CD4-positive, alpha-beta T cell (primary cell): ENCODE measurements around the gene GDPD5. TPM values are rescaled to one million over a fixed set of nuclear protein-coding genes. Genes with fewer than 3 reads are reported as not detected.
"Not testable (repeated sequence)": the region's sequence is repeated elsewhere in the genome, so short reads cannot be mapped to it uniquely, and the experiment has no call there.

Experiments used
- ATAC-seq: fragments of 200-7000 bp; cut with Tn5 transposase; one replicate; pipeline ENCODE4 v1.10.0; 2022; ENCODE audit warnings: mild to moderate bottlenecking; ENCODE audit not compliant: poor library complexity
- CTCF ChIA-PET: fragments of 350-600 bp; sonication (Branson Sonifier 250); formaldehyde crosslinking; loops from one replicate; lab custom pipeline; 2021; ENCODE audit warnings: antibody characterized with exemption, inconsistent platforms; lab: Charles Lee
- POLR2A ChIA-PET: fragments of 350-600 bp; sonication (Branson Sonifier 250); formaldehyde crosslinking; loops from one replicate; lab custom pipeline; 2021; ENCODE audit warnings: antibody characterized with exemption, inconsistent platforms; lab: Charles Lee
- DNase-seq, 14 experiments: peaks; one replicate each; pipeline ENCODE4 v3.0.0-alpha.2; 2013 to 2020; ENCODE audit warnings: mixed read lengths in 2 of 14
- H3K27ac ChIP-seq, 2 donors: one replicate each; pipeline versions ENCODE4 v1.5.1 to v1.7.0; 2013; ENCODE audit warnings: low read length in 2 of 2, low read depth in 1 of 2, mild to moderate bottlenecking in 1 of 2
- H3K27me3 ChIP-seq, 2 experiments: 1 replicate in 1 of 2; 2 replicates in 1 of 2; pipeline versions ENCODE4 v1.6.1 to v1.7.0; 2013; ENCODE audit warnings: low read length in 2 of 2, control low read depth in 1 of 2, mild to moderate bottlenecking in 1 of 2, moderate library complexity in 1 of 2; ENCODE audit not compliant: insufficient read depth in 2 of 2, control insufficient read depth in 1 of 2
- H3K36me3 ChIP-seq: one replicate; pipeline ENCODE4 v1.6.1; 2013; ENCODE audit warnings: low read length, control low read depth; ENCODE audit not compliant: insufficient read depth
- H3K4me1 ChIP-seq: one replicate; pipeline ENCODE4 v1.6.1; 2013; ENCODE audit warnings: low read length, control low read depth; ENCODE audit not compliant: insufficient read depth
- H3K4me3 ChIP-seq: one replicate; pipeline ENCODE4 v1.5.1; 2013; ENCODE audit warnings: mild to moderate bottlenecking, low read length, moderate library complexity
- H3K9me3 ChIP-seq, 2 experiments: 1 replicate in 1 of 2; 2 replicates in 1 of 2; pipeline versions ENCODE4 v1.6.1 to v1.7.0; 2013; ENCODE audit warnings: low read length in 2 of 2, mild to moderate bottlenecking in 2 of 2, control low read depth in 1 of 2, moderate library complexity in 1 of 2; ENCODE audit not compliant: control insufficient read depth in 1 of 2, insufficient read depth in 1 of 2
- H3K27ac Mint-ChIP-seq: one replicate; pipeline ENCODE4 v1.8.0; 2020; ENCODE audit warnings: mixed read lengths
- H3K27me3 Mint-ChIP-seq: one replicate; pipeline ENCODE4 v1.8.0; 2021; ENCODE audit warnings: mixed read lengths
- H3K36me3 Mint-ChIP-seq: one replicate; pipeline ENCODE4 v1.8.0; 2021; ENCODE audit warnings: low read depth, mixed read lengths
- H3K4me1 Mint-ChIP-seq: one replicate; pipeline ENCODE4 v1.8.0; 2021; ENCODE audit warnings: low read depth, mixed read lengths
- H3K4me3 Mint-ChIP-seq: one replicate; pipeline ENCODE4 v1.8.0; 2020; ENCODE audit warnings: mild to moderate bottlenecking, mixed read lengths
- H3K9me3 Mint-ChIP-seq: one replicate; pipeline ENCODE4 v1.8.0; 2020; ENCODE audit warnings: mixed read lengths
- CTCF ChIP-seq: fragments of 200-600 bp; IDR thresholded peaks from one replicate; pipeline ENCODE4 v1.8.0; 2022; ENCODE audit warnings: antibody characterized with exemption, mild to moderate bottlenecking
- intact Hi-C, 2 experiments: fragments of 100-400 bp; cut with DNase I in 1 of 2; cut with micrococcal nuclease in 1 of 2; formaldehyde crosslinking; loops; one replicate each; pipeline versions ENCODE4 v1.15.1 to v1.9.0; 2023 to 2025; cut with DNase I, micrococcal nuclease
- total RNA-seq, 174 experiments: library from RNA in 2 of 174; stranded (reverse) in 2 of 174; gene quantifications; one replicate each; pipeline ENCODE4 v1.2.3 and lab custom pipeline; 2021 to 2026

Gene GDPD5
- total RNA-seq, 2 experiments from 2014 or later: 91.6 to 101 TPM

GRCh38 chr11:75420224-75421034 lies 105.3 kb downstream of the GDPD5 start:
- H3K9me3 Mint-ChIP-seq: no peaks in the 10 kb centered on the region
- ChIA-PET CTCF (no interaction called here), POLR2A (interaction anchor here (0.6 to 1.7 kb wide), 2 partner anchors 20 to 87 kb away, joined by 3 to 4 read pairs; no protein-coding TSS in a partner anchor)
- H3K36me3 ChIP-seq: peaks cover 16% of the 10 kb centered on the region
- H3K27ac ChIP-seq: no peak overlapping the region
- no peaks in the 10 kb centered on the region for H3K9me3 ChIP-seq
- TF ChIP-seq CTCF: no peak
- no peak overlapping the region for H3K4me3 ChIP-seq
- H3K4me1 Mint-ChIP-seq: no peaks in the 10 kb centered on the region
- DNase-seq (no peak), ATAC-seq (no peak)
- H3K36me3 Mint-ChIP-seq: peaks cover 30% of the 10 kb centered on the region
- H3K4me1 ChIP-seq: no peaks in the 10 kb centered on the region
- intact Hi-C loops: no loop called here
- H3K27ac Mint-ChIP-seq: no peak overlapping the region
- no peaks in the 10 kb centered on the region for H3K27me3 ChIP-seq
- H3K27me3 Mint-ChIP-seq: no peaks in the 10 kb centered on the region
- H3K4me3 Mint-ChIP-seq: no peak overlapping the region

- no peak overlapping the region for H3K4me3 Mint-ChIP-seq
- ATAC-seq (no peak), DNase-seq (no peak)
- Histone ChIP-seq H3K27me3 (no peaks in the 10 kb centered on the region), H3K36me3 (peaks cover 26% of the 10 kb centered on the region), H3K4me3 (no peak overlapping the region), H3K27ac (no peak overlapping the region), H3K9me3 (no peaks in the 10 kb centered on the region), H3K4me1 (no peaks in the 10 kb centered on the region)
- ChIA-PET CTCF (no interaction called here), POLR2A (interaction anchor here (0.6 kb wide), 1 partner anchor 24 kb away, joined by 3 read pairs; no protein-coding TSS in a partner anchor)
- H3K36me3 Mint-ChIP-seq: peaks cover 52% of the 10 kb centered on the region
- TF ChIP-seq CTCF: no peak
- H3K4me1 Mint-ChIP-seq: peaks cover 4% of the 10 kb centered on the region
- no peaks in the 10 kb centered on the region for H3K27me3 Mint-ChIP-seq
- intact Hi-C loops: no loop called here
- H3K27ac Mint-ChIP-seq: no peak overlapping the region
- no peaks in the 10 kb centered on the region for H3K9me3 Mint-ChIP-seq
Measured at GRCh38 chr11:75413864-75414263, 111.9 kb downstream of the GDPD5 start.

- H3K27me3 Mint-ChIP-seq, H3K4me1 Mint-ChIP-seq, H3K9me3 ChIP-seq, H3K4me3 ChIP-seq, H3K27ac ChIP-seq, intact Hi-C loops, CTCF ChIA-PET, H3K4me1 ChIP-seq, H3K27ac Mint-ChIP-seq, H3K27me3 ChIP-seq, DNase-seq, POLR2A ChIA-PET, H3K4me3 Mint-ChIP-seq, H3K9me3 Mint-ChIP-seq, ATAC-seq: not testable (repeated sequence)
- peaks cover 57% of the 10 kb centered on the region for H3K36me3 Mint-ChIP-seq
- H3K36me3 ChIP-seq: peaks cover 33% of the 10 kb centered on the region
Measured at GRCh38 chr11:75413146-75413545, 112.6 kb downstream of the GDPD5 start.

GRCh38 chr11:75409971-75410370 lies 115.8 kb downstream of the GDPD5 start:
- H3K9me3 Mint-ChIP-seq, CTCF ChIA-PET, intact Hi-C loops, H3K27me3 Mint-ChIP-seq, H3K9me3 ChIP-seq, H3K4me3 Mint-ChIP-seq, DNase-seq, H3K27ac ChIP-seq, ATAC-seq, H3K27ac Mint-ChIP-seq, H3K27me3 ChIP-seq, H3K4me3 ChIP-seq, POLR2A ChIA-PET, H3K4me1 ChIP-seq: not testable (repeated sequence)
- Mint-ChIP-seq H3K36me3 (peaks cover 72% of the 10 kb centered on the region), H3K4me1 (peaks cover 17% of the 10 kb centered on the region)
- H3K36me3 ChIP-seq: peaks cover 54% of the 10 kb centered on the region
